HepG2 (cell line): ENCODE measurements around the gene ANAPC2. TPM values are rescaled to one million over a fixed set of nuclear protein-coding genes. Genes with fewer than 3 reads are reported as not detected.
A peak's percentile ranks its signal among the peaks of the same experiment; 100 is the strongest.

ENCODE experiments used
- AKAP8 ChIP-seq: sonication (generic); formaldehyde crosslinking; IDR thresholded peaks from 2 replicates; pipeline ENCODE4 v1.5.1; 2020; ENCODE audit warnings: mild to moderate bottlenecking, missing genetic modification reagents
- HES4 ChIP-seq: sonication (generic); formaldehyde crosslinking; IDR thresholded peaks from 2 replicates; pipeline ENCODE4 v1.9.0; 2021; ENCODE audit warnings: mild to moderate bottlenecking, missing genetic modification reagents, borderline replicate concordance
- LCORL ChIP-seq, 2 experiments: fragments of 450-650 bp in 1 of 2; sonication (generic) in 1 of 2; formaldehyde crosslinking in 1 of 2; IDR thresholded peaks; 2 replicates each; pipeline versions ENCODE4 v1.5.0 to v1.6.1; 2017 to 2020; ENCODE audit warnings: antibody characterized with exemption in 1 of 2, missing genetic modification reagents in 1 of 2
- PPARG ChIP-seq: conservative IDR thresholded peaks from 2 replicates; pipeline ENCODE4 v1.6.1; 2016; ENCODE audit warnings: missing biosample characterization, missing genetic modification reagents
- SMC3 ChIP-seq: IDR thresholded peaks from 2 replicates; pipeline ENCODE4 v1.6.1; 2011; ENCODE audit warnings: low read length, improper control_type of control experiment
- STAT6 ChIP-seq: sonication (generic); formaldehyde crosslinking; IDR thresholded peaks from 2 replicates; pipeline ENCODE4 v1.4.0; 2020; ENCODE audit warnings: missing genetic modification reagents, mild to moderate bottlenecking, borderline replicate concordance
- SUZ12 ChIP-seq: fragments of 150-350 bp; IDR thresholded peaks from 2 replicates; pipeline ENCODE4 v1.6.1; 2014; ENCODE audit warnings: low read depth, low read length
- ZFP90 ChIP-seq: sonication (generic); formaldehyde crosslinking; IDR thresholded peaks from 2 replicates; pipeline ENCODE4 v1.8.0; 2022; ENCODE audit warnings: missing genetic modification reagents, mild to moderate bottlenecking, inconsistent platforms, borderline replicate concordance
- ZNF136 ChIP-seq: sonication (generic); formaldehyde crosslinking; IDR thresholded peaks from 2 replicates; pipeline ENCODE4 v1.8.1; 2022; ENCODE audit warnings: low read depth, mild to moderate bottlenecking, moderate library complexity, missing genetic modification reagents
- ZNF556 ChIP-seq: sonication (generic); formaldehyde crosslinking; IDR thresholded peaks from 2 replicates; pipeline ENCODE4 v1.4.0; 2020; ENCODE audit warnings: mild to moderate bottlenecking, missing genetic modification reagents, borderline replicate concordance
- ZNF589 ChIP-seq: sonication (generic); formaldehyde crosslinking; conservative IDR thresholded peaks from 2 replicates; pipeline ENCODE4 v1.8.0; 2022; ENCODE audit warnings: mild to moderate bottlenecking, moderate library complexity, missing genetic modification reagents
- ZNF75D ChIP-seq: sonication (generic); formaldehyde crosslinking; IDR thresholded peaks from 2 replicates; pipeline ENCODE4 v1.8.1; 2023; ENCODE audit warnings: missing genetic modification reagents, mild to moderate bottlenecking, borderline replicate concordance
- polyA plus RNA-seq, 8 experiments: library from polyadenylated mRNA; depleted of rRNA in 3 of 8; stranded (reverse) in 7 of 8; unstranded in 1 of 8; fragments of >200 nt; fragmentation: Illumina TruSeq in 4 of 8; extraction: Trizol in 4 of 8; gene quantifications; 2 replicates each; pipeline versions ENCODE4 v1.2.1 to v1.2.3, GENCODE V29; 2011 to 2016; ENCODE audit warnings: low read depth in 4 of 8, missing spikeins in 1 of 8, mixed read lengths in 1 of 8; ENCODE audit not compliant: insufficient read depth in 1 of 8
- total RNA-seq, 5 experiments: library from RNA; depleted of rRNA; stranded (reverse); fragments of >200 nt; fragmentation: Illumina TruSeq; extraction: Trizol; gene quantifications; 2 replicates each; pipeline ENCODE4 v1.2.3, GENCODE V29; 2016; ENCODE audit warnings: low read depth in 1 of 5
- TF ChIP-seq, protein P1 (sequence below): sonication (generic); formaldehyde crosslinking; IDR thresholded peaks from 2 replicates; pipeline ENCODE4 v1.4.0; 2020; ENCODE audit warnings: missing genetic modification reagents
- TF ChIP-seq, protein P2 (sequence below): sonication (generic); formaldehyde crosslinking; IDR thresholded peaks from 2 replicates; pipeline ENCODE4 v1.8.1; 2023; ENCODE audit warnings: mild to moderate bottlenecking, missing genetic modification reagents
- TF ChIP-seq, protein P3 (sequence below): sonication (generic); formaldehyde crosslinking; IDR thresholded peaks from 2 replicates; pipeline ENCODE4 v1.4.0; 2020; ENCODE audit warnings: mild to moderate bottlenecking, missing genetic modification reagents
- TF ChIP-seq, protein P4 (sequence below): sonication (generic); formaldehyde crosslinking; IDR thresholded peaks from 2 replicates; pipeline ENCODE4 v1.5.0; 2020; ENCODE audit warnings: mild to moderate bottlenecking, low read depth, missing genetic modification reagents, borderline replicate concordance

Gene ANAPC2
- total and polyA plus RNA-seq, 2 of the 13 experiments (the other 11 are each of a cell fraction or from before 2014, with no cell fraction given): 12.3 to 15.4 TPM

DNA sequence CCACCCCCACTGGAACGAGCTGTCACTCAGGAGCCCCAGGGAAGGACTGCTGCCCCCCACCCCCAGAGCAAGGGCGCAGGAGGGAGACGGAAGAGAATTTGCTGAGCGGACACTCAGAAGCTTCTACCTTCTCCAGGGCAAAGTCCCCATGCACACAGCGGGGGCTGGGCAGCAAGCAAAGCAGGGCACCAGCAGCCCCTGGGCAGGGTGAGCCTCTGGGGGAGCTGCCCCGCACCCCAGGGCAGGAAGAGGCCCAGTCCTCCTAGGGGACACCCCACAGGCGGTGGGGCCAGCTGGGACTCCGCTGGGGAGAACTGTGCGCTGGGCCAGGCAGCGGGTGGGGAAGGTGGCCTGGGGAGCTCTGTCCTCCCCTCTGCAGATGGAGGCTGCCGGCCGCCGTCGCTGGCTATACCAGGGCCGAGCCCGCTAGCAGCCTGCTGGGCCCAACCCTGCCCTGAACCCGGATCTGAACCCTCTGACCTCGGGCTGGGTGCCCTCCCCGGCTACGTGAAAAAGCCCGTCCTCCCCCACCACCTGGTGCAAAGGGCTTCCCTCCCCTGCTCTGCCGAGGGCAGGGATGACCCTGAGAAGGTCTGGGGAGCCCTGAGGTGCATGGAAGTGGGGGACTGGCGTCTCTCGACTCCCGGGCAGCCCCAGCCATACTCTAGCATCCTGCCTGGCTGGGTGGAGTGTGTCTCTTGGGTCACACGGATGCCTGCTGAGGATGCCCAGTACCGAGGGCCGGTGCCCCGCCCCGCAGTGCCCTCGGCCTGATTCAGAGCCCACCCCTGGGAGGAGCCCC is 41.7 kb upstream of the ANAPC2 start (continued):
- peak; percentile 91; the same call in 1 of the 2 replicates for TF ChIP-seq STAT6 (CRISPR knock-in tag)
- TF ChIP-seq, protein P1, sequence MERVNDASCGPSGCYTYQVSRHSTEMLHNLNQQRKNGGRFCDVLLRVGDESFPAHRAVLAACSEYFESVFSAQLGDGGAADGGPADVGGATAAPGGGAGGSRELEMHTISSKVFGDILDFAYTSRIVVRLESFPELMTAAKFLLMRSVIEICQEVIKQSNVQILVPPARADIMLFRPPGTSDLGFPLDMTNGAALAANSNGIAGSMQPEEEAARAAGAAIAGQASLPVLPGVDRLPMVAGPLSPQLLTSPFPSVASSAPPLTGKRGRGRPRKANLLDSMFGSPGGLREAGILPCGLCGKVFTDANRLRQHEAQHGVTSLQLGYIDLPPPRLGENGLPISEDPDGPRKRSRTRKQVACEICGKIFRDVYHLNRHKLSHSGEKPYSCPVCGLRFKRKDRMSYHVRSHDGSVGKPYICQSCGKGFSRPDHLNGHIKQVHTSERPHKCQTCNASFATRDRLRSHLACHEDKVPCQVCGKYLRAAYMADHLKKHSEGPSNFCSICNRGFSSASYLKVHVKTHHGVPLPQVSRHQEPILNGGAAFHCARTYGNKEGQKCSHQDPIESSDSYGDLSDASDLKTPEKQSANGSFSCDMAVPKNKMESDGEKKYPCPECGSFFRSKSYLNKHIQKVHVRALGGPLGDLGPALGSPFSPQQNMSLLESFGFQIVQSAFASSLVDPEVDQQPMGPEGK (CRISPR knock-in tag): peak; percentile 86
- TF ChIP-seq SMC3: no peak
- TF ChIP-seq AKAP8 (CRISPR knock-in tag): peak; percentile 100
- TF ChIP-seq, protein P2, sequence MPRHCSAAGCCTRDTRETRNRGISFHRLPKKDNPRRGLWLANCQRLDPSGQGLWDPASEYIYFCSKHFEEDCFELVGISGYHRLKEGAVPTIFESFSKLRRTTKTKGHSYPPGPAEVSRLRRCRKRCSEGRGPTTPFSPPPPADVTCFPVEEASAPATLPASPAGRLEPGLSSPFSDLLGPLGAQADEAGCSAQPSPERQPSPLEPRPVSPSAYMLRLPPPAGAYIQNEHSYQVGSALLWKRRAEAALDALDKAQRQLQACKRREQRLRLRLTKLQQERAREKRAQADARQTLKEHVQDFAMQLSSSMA: no peak
- TF ChIP-seq, protein P3, sequence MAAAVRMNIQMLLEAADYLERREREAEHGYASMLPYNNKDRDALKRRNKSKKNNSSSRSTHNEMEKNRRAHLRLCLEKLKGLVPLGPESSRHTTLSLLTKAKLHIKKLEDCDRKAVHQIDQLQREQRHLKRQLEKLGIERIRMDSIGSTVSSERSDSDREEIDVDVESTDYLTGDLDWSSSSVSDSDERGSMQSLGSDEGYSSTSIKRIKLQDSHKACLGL (CRISPR knock-in tag): no peak
- TF ChIP-seq SUZ12: no peak
- TF ChIP-seq ZNF75D (CRISPR knock-in tag): no peak
- no peak for TF ChIP-seq LCORL (IDR thresholded peaks at IDR 0.05)
- peak; percentile 68 for TF ChIP-seq LCORL (CRISPR knock-in tag; IDR thresholded peaks at IDR 0.05)
- TF ChIP-seq ZNF589: 0 out of 2 replicates have a peak, but pooled peaks have one; percentile 45
- 0 out of 2 replicates have a peak, but pooled peaks have one; percentile 23 for TF ChIP-seq ZFP90 (CRISPR knock-in tag)
- TF ChIP-seq PPARG: peak; percentile 44; the same call in 1 of the 2 replicates
- no peak for TF ChIP-seq HES4 (CRISPR knock-in tag)
- TF ChIP-seq, protein P4, sequence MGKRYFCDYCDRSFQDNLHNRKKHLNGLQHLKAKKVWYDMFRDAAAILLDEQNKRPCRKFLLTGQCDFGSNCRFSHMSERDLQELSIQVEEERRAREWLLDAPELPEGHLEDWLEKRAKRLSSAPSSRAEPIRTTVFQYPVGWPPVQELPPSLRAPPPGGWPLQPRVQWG (CRISPR knock-in tag): no peak
- TF ChIP-seq ZNF556: no peak; the same call in 1 of the 2 replicates
- no peak for TF ChIP-seq ZNF136 (CRISPR knock-in tag)
